ENCODE results near the gene USP12.

Gene USP12

GRCh38 chr13:27018344-27018861 lies 153.2 kb downstream of the USP12 start:
- Histone ChIP-seq H3K4me1 (ENCODE audit: control insufficient read depth, insufficient read depth, low read length) (peaks cover 13% of the 10 kb centered on the region), H3K27ac (ENCODE audit: low read depth, low read length) (no peak overlapping the region), H3K27me3 (ENCODE audit: control insufficient read depth, insufficient read depth, low read length) (no peaks in the 10 kb centered on the region), H3K4me3 (ENCODE audit: low read depth, low read length) (no peak overlapping the region), H3K9me3 (ENCODE audit: control insufficient read depth, insufficient read depth, low read depth, low read length) (peaks cover 5% of the 10 kb centered on the region; the same call in 1 of the 2 replicates), H3K36me3 (ENCODE audit: control insufficient read depth, insufficient read depth, low read length) (no peaks in the 10 kb centered on the region), H3K9ac (ENCODE audit: low read length) (no peak overlapping the region)

GRCh38 chr13:27016875-27017274 lies 154.7 kb downstream of the USP12 start:
- Histone ChIP-seq H3K4me1 (ENCODE audit: control insufficient read depth, insufficient read depth, low read length) (peaks cover 6% of the 10 kb centered on the region), H3K27ac (ENCODE audit: low read depth, low read length) (no peak overlapping the region), H3K4me3 (ENCODE audit: low read depth, low read length) (no peak overlapping the region), H3K9ac (ENCODE audit: low read length) (no peak overlapping the region), H3K9me3 (ENCODE audit: control insufficient read depth, insufficient read depth, low read depth, low read length) (peaks cover 5% of the 10 kb centered on the region; the same call in 1 of the 2 replicates), H3K27me3 (ENCODE audit: control insufficient read depth, insufficient read depth, low read length) (no peaks in the 10 kb centered on the region), H3K36me3 (ENCODE audit: control insufficient read depth, insufficient read depth, low read length) (no peaks in the 10 kb centered on the region)

All from HUES6 (cell line).